ENCODE results near the gene MMP25.

The MMP25 gene

GRCh38 chr16:3101841-3102470, 55.6 kb downstream of the MMP25 start:
- Histone ChIP-seq H3K36me3 (ENCODE audit: control insufficient read depth, insufficient read depth, low read length) (no peaks in the 10 kb centered on the region), H3K4me1 (ENCODE audit: control insufficient read depth, insufficient read depth, low read length) (peaks cover 36% of the 10 kb centered on the region), H3K27ac (ENCODE audit: low read depth, low read length) (peak overlapping the region; percentile 78), H3K27me3 (ENCODE audit: control insufficient read depth, insufficient read depth, low read length) (no peaks in the 10 kb centered on the region), H3K9ac (ENCODE audit: low read length) (peak overlapping the region; percentile 63), H3K4me3 (ENCODE audit: low read depth, low read length) (peak overlapping the region; percentile 29), H3K9me3 (ENCODE audit: control insufficient read depth, insufficient read depth, low read depth, low read length) (no peaks in the 10 kb centered on the region)

GRCh38 chr16:3106205-3106928, 60.0 kb downstream of the MMP25 start:
- peaks cover 8% of the 10 kb centered on the region; the same call in 1 of the 2 replicates for H3K4me1 ChIP-seq (ENCODE audit: control insufficient read depth, insufficient read depth, low read length)

More at GRCh38 chr16:3106205-3106928, 60.0 kb downstream of the MMP25 start:
- H3K27ac ChIP-seq (ENCODE audit: low read depth, low read length): peak overlapping the region; percentile 94
- H3K9me3 ChIP-seq (ENCODE audit: control insufficient read depth, insufficient read depth, low read depth, low read length): no peaks in the 10 kb centered on the region
- peak overlapping the region; percentile 89 for H3K4me3 ChIP-seq (ENCODE audit: low read depth, low read length)
- H3K9ac ChIP-seq (ENCODE audit: low read length): peak overlapping the region; percentile 78
- no peaks in the 10 kb centered on the region; the same call in 1 of the 2 replicates for H3K27me3 ChIP-seq (ENCODE audit: control insufficient read depth, insufficient read depth, low read length)
- H3K36me3 ChIP-seq (ENCODE audit: control insufficient read depth, insufficient read depth, low read length): no peaks in the 10 kb centered on the region
